Fibroblast of lung (primary cell): ENCODE results near the gene MPP3. TPM values are rescaled to one million over a fixed set of nuclear protein-coding genes. Genes with fewer than 3 reads are reported as not detected.
A peak's percentile ranks its signal among the peaks of the same experiment; 100 is the strongest.

ENCODE experiments used
- DNase-seq, 2 donors: peaks; one replicate each; pipeline versions ENCODE4 v3.0.0 to v3.0.0-alpha.2; 2010; ENCODE audit warnings: low read depth in 2 of 2
- H2AFZ ChIP-seq: 2 replicates; pipeline ENCODE4 v1.5.1; 2012; ENCODE audit warnings: low read length, control low read depth, inconsistent platforms
- H3K27ac ChIP-seq: 2 replicates; pipeline ENCODE4 v1.5.1; 2011; ENCODE audit warnings: low read length, control low read depth; ENCODE audit not compliant: insufficient read depth
- H3K27me3 ChIP-seq: 2 replicates; pipeline ENCODE4 v1.5.1; 2011; ENCODE audit warnings: mild to moderate bottlenecking, low read length; ENCODE audit not compliant: control insufficient read depth, insufficient read depth
- H3K36me3 ChIP-seq: 2 replicates; pipeline ENCODE4 v1.5.1; 2011; ENCODE audit warnings: low read length; ENCODE audit not compliant: control insufficient read depth, insufficient read depth
- H3K4me1 ChIP-seq: 2 replicates; pipeline ENCODE4 v1.5.1; 2011; ENCODE audit warnings: low read length; ENCODE audit not compliant: control insufficient read depth, insufficient read depth; ENCODE audit errors: extremely low read depth
- H3K4me2 ChIP-seq: 2 replicates; pipeline ENCODE4 v1.5.1; 2011; ENCODE audit warnings: low read length, control low read depth; ENCODE audit not compliant: insufficient read depth; ENCODE audit errors: extremely low read depth
- H3K4me3 ChIP-seq, 4 experiments: fragments of 200-600 bp in 1 of 4; sonication (generic) in 1 of 4; replicated peaks in 1 of 4; 2 replicates each; pipeline ENCODE4 v1.5.1; 2011 to 2016; ENCODE audit warnings: low read length in 4 of 4, low read depth in 3 of 4, mild to moderate bottlenecking in 3 of 4, control low read depth in 2 of 4, inconsistent platforms in 1 of 4, mixed read lengths in 1 of 4; ENCODE audit not compliant: insufficient read depth in 1 of 4; ENCODE audit errors: control extremely low read depth in 1 of 4
- H3K79me2 ChIP-seq: 2 replicates; pipeline ENCODE4 v1.5.1; 2012; ENCODE audit warnings: mild to moderate bottlenecking, low read length, inconsistent platforms; ENCODE audit not compliant: control insufficient read depth, insufficient read depth
- H3K9ac ChIP-seq: 2 replicates; pipeline ENCODE4 v1.5.1; 2011; ENCODE audit warnings: mild to moderate bottlenecking, low read length, control low read depth; ENCODE audit not compliant: insufficient read depth
- H3K9me3 ChIP-seq: 2 replicates; pipeline ENCODE4 v1.5.1; 2012; ENCODE audit warnings: low read depth, low read length; ENCODE audit not compliant: control insufficient read depth, insufficient read depth
- H4K20me1 ChIP-seq: 2 replicates; pipeline ENCODE4 v1.5.1; 2011; ENCODE audit warnings: low read length; ENCODE audit not compliant: control insufficient read depth, insufficient read depth; ENCODE audit errors: extremely low read depth
- EZH2 ChIP-seq: IDR thresholded peaks from 2 replicates; pipeline ENCODE4 v1.5.1; 2012; ENCODE audit warnings: low read length, control low read depth, mild to moderate bottlenecking; ENCODE audit errors: missing control alignments
- polyA plus RNA-seq, 2 donors: library from polyadenylated mRNA; depleted of rRNA in 1 of 2; stranded (reverse) in 1 of 2; unstranded in 1 of 2; fragments of >200 nt; gene quantifications; 2 replicates each; pipeline ENCODE4 v1.2.1, GENCODE V29; 2011 to 2012; ENCODE audit warnings: missing spikeins in 1 of 2
- total RNA-seq: library from RNA; depleted of rRNA; stranded (reverse); fragments of >200 nt; gene quantifications from 2 replicates; pipeline ENCODE4 v1.2.1, GENCODE V29; 2014
- TF ChIP-seq, protein P1 (sequence below), 2 donors: IDR thresholded peaks in 1 of 2; conservative IDR thresholded peaks in 1 of 2; 1 replicate in 1 of 2; 2 replicates in 1 of 2; pipeline ENCODE4 v1.5.1; 2011 to 2012; ENCODE audit warnings: low read length in 2 of 2, control low read depth in 1 of 2, inconsistent platforms in 1 of 2, low read depth in 1 of 2, mild to moderate bottlenecking in 1 of 2

MPP3 gene
- total and polyA plus RNA-seq, 2 donors (not counting 1 experiment from before 2014, with no cell fraction given), result 4.6 to 6.9 TPM

- H3K36me3 ChIP-seq, result peaks cover 14% of the 10 kb centered on the region
- H3K9me3 ChIP-seq, result no peaks in the 10 kb centered on the region
- peaks cover 8% of the 10 kb centered on the region for H3K4me1 ChIP-seq
- H3K27me3 ChIP-seq, result no peaks in the 10 kb centered on the region
- H3K9ac ChIP-seq, result no peak overlapping the region
- H4K20me1 ChIP-seq, result no peaks in the 10 kb centered on the region
- H3K27ac ChIP-seq, result no peak overlapping the region
- H2AFZ ChIP-seq, result no peak overlapping the region
- peak; percentile 14 to 47 for DNase-seq
- no peak overlapping the region for H3K4me3 ChIP-seq
- no peaks in the 10 kb centered on the region for H3K79me2 ChIP-seq
- H3K4me2 ChIP-seq, result no peak overlapping the region
- no peak for TF ChIP-seq EZH2
- TF ChIP-seq, protein P1, sequence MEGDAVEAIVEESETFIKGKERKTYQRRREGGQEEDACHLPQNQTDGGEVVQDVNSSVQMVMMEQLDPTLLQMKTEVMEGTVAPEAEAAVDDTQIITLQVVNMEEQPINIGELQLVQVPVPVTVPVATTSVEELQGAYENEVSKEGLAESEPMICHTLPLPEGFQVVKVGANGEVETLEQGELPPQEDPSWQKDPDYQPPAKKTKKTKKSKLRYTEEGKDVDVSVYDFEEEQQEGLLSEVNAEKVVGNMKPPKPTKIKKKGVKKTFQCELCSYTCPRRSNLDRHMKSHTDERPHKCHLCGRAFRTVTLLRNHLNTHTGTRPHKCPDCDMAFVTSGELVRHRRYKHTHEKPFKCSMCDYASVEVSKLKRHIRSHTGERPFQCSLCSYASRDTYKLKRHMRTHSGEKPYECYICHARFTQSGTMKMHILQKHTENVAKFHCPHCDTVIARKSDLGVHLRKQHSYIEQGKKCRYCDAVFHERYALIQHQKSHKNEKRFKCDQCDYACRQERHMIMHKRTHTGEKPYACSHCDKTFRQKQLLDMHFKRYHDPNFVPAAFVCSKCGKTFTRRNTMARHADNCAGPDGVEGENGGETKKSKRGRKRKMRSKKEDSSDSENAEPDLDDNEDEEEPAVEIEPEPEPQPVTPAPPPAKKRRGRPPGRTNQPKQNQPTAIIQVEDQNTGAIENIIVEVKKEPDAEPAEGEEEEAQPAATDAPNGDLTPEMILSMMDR (conservative IDR thresholded peaks at IDR 0.05 in 1 of 2, IDR thresholded peaks at IDR 0.05 in 1 of 2; ENCODE audit: low read depth in 1 of 2, low read length in 2 of 2), result no peak
These were observed 1.2 kb upstream of the MPP3 start for GRCh38 chr17:43834106-43834505.

- H3K4me3 ChIP-seq, result peak overlapping the region; percentile 34 to 68 (median 58)
- peak overlapping the region; percentile 4 for H3K27ac ChIP-seq
- no peaks in the 10 kb centered on the region for H3K27me3 ChIP-seq
- H3K36me3 ChIP-seq, result peaks cover 18% of the 10 kb centered on the region
- H3K4me1 ChIP-seq, result peaks cover 8% of the 10 kb centered on the region
- H2AFZ ChIP-seq, result peak overlapping the region; percentile 54
- H4K20me1 ChIP-seq, result no peaks in the 10 kb centered on the region
- peak; percentile 57 to 82 for DNase-seq
- no peaks in the 10 kb centered on the region for H3K79me2 ChIP-seq
- peak overlapping the region; percentile 88 for H3K4me2 ChIP-seq
- no peaks in the 10 kb centered on the region for H3K9me3 ChIP-seq
- no peak for TF ChIP-seq EZH2
- TF ChIP-seq, protein P1 (conservative IDR thresholded peaks at IDR 0.05 in 1 of 2, IDR thresholded peaks at IDR 0.05 in 1 of 2; ENCODE audit: low read depth in 1 of 2, low read length in 2 of 2), result no peak
- H3K9ac ChIP-seq, result peak overlapping the region; percentile 73
These were observed 574 bp downstream of the MPP3 start for GRCh38 chr17:43832168-43832975.

- peaks cover 18% of the 10 kb centered on the region for H3K36me3 ChIP-seq
- no peaks in the 10 kb centered on the region for H3K27me3 ChIP-seq
- H3K4me2 ChIP-seq, result peak overlapping the region; percentile 88
- no peak for TF ChIP-seq EZH2
- TF ChIP-seq, protein P1 (conservative IDR thresholded peaks at IDR 0.05 in 1 of 2, IDR thresholded peaks at IDR 0.05 in 1 of 2; ENCODE audit: low read depth in 1 of 2, low read length in 2 of 2), result no peak
- H3K9ac ChIP-seq, result no peak overlapping the region
- no peaks in the 10 kb centered on the region for H3K79me2 ChIP-seq
- no peak overlapping the region for H3K27ac ChIP-seq
- DNase-seq, result no peak
- no peak overlapping the region for H3K4me3 ChIP-seq
- H4K20me1 ChIP-seq, result no peaks in the 10 kb centered on the region
- peaks cover 8% of the 10 kb centered on the region for H3K4me1 ChIP-seq
- no peak overlapping the region for H2AFZ ChIP-seq
- no peaks in the 10 kb centered on the region for H3K9me3 ChIP-seq
These were observed 1.3 kb downstream of the MPP3 start for GRCh38 chr17:43831633-43832032.
